HCT116 (cell line): ENCODE data around the gene RAB4A. TPM values are rescaled to one million over a fixed set of nuclear protein-coding genes. Genes with fewer than 3 reads are reported as not detected.

Experiments used
- ATAC-seq: fragments of 200-7000 bp; cut with Tn5 transposase; 2 replicates; pipeline ENCODE4 v1.9.1; 2020; ENCODE audit warnings: mild to moderate bottlenecking, moderate library complexity
- BruUV-seq: library from RNA; stranded (reverse); fragments of 400-500 nt; replicated peaks from 2 replicates; lab custom pipeline; 2021; lab: Mats Ljungman, UMichigan
- CTCF ChIA-PET: fragments of 300-600 bp; sonication (Branson Sonifier 250); formaldehyde crosslinking; loops from one replicate; lab custom pipeline; 2021; ENCODE audit warnings: antibody characterized with exemption; lab: Charles Lee
- POLR2A ChIA-PET: fragments of 300-600, 350-600 bp; sonication (Branson Sonifier 250); formaldehyde crosslinking; loops from one replicate; lab custom pipeline; 2021; ENCODE audit warnings: antibody characterized with exemption; lab: Charles Lee
- RAD21 ChIA-PET, 2 experiments: fragments of 300-600 bp; sonication (Branson Sonifier 250); formaldehyde crosslinking; loops; one replicate each; lab custom pipeline; 2023; ENCODE audit warnings: low total read pairs in 2 of 2; ENCODE audit not compliant: uncharacterized antibody in 2 of 2, unreplicated experiment in 2 of 2, low non-redundant PET in 1 of 2; lab: Charles Lee
- DNase-seq: peaks from one replicate; pipeline ENCODE4 v3.0.0-alpha.2; 2010; ENCODE audit warnings: low read depth, low spot score
- H2AFZ ChIP-seq: fragments of 200-600 bp; shearing (Covaris generic), sonication (generic); 2 replicates; pipeline ENCODE4 v1.6.1; 2017; ENCODE audit warnings: low read depth, mixed run types, mixed read lengths, antibody characterized with exemption, low read length; ENCODE audit not compliant: poor library complexity, severe bottlenecking
- H3K27ac ChIP-seq: 2 replicates; pipeline ENCODE4 v1.5.1; 2012; ENCODE audit warnings: low read depth, low read length
- H3K27me3 ChIP-seq: fragments of 200-600 bp; sonication (generic); 2 replicates; pipeline ENCODE4 v1.6.1; 2016; ENCODE audit warnings: mixed run types, low read length, mixed read lengths; ENCODE audit not compliant: insufficient read depth
- H3K36me3 ChIP-seq, 2 experiments: fragments of 200-500 bp in 1 of 2; fragments of 200-600 bp in 1 of 2; sonication (Bioruptor generic) in 1 of 2; sonication (generic) in 1 of 2; 2 replicates each; pipeline versions ENCODE4 v1.5.1 to v1.6.1; 2014 to 2016; ENCODE audit warnings: low read length in 2 of 2, inconsistent platforms in 1 of 2, mixed read lengths in 1 of 2, mixed run types in 1 of 2; ENCODE audit not compliant: insufficient read depth in 2 of 2, control insufficient read depth in 1 of 2
- H3K4me1 ChIP-seq, 2 experiments: fragments of 200-600 bp in 1 of 2; sonication (generic) in 1 of 2; 2 replicates each; pipeline versions ENCODE4 v1.5.1 to v1.6.1; 2012 to 2017; ENCODE audit warnings: low read length in 2 of 2, inconsistent platforms in 1 of 2, mild to moderate bottlenecking in 1 of 2, mixed read lengths in 1 of 2, mixed run types in 1 of 2, moderate library complexity in 1 of 2; ENCODE audit not compliant: insufficient read depth in 2 of 2, control insufficient read depth in 1 of 2
- H3K4me2 ChIP-seq: fragments of 200-600 bp; sonication (generic); 2 replicates; pipeline ENCODE4 v1.6.1; 2017; ENCODE audit warnings: mixed run types, low read length, mixed read lengths
- H3K4me3 ChIP-seq, 2 experiments: fragments of 200-600 bp in 1 of 2; sonication (generic) in 1 of 2; replicated peaks in 1 of 2; 2 replicates each; pipeline ENCODE4 v1.5.1; 2011 to 2016; ENCODE audit warnings: low read length in 2 of 2, control low read depth in 1 of 2, low read depth in 1 of 2, mild to moderate bottlenecking in 1 of 2, mixed read lengths in 1 of 2, mixed run types in 1 of 2
- H3K79me2 ChIP-seq: fragments of 200-600 bp; sonication (generic); 2 replicates; pipeline ENCODE4 v1.6.1; 2017; ENCODE audit warnings: mild to moderate bottlenecking, mixed run types, low read length, moderate library complexity, mixed read lengths; ENCODE audit not compliant: insufficient read depth
- H3K9ac ChIP-seq: fragments of 200-600 bp; sonication (generic); 2 replicates; pipeline ENCODE4 v1.6.1; 2016; ENCODE audit warnings: low read length, mixed read lengths
- H3K9me2 ChIP-seq: fragments of 200-600 bp; sonication (generic), shearing (Covaris generic); 2 replicates; pipeline ENCODE4 v1.6.1; 2017; ENCODE audit warnings: mixed run types, mild to moderate bottlenecking, moderate library complexity; ENCODE audit not compliant: insufficient read depth
- H3K9me3 ChIP-seq, 2 experiments: fragments of 200-500 bp in 1 of 2; fragments of 200-600 bp in 1 of 2; sonication (Bioruptor generic) in 1 of 2; sonication (generic) in 1 of 2; 2 replicates each; pipeline ENCODE4 v1.6.1; 2014 to 2017; ENCODE audit warnings: low read length in 2 of 2, mixed read lengths in 2 of 2, inconsistent platforms in 1 of 2, low read depth in 1 of 2, mild to moderate bottlenecking in 1 of 2, mixed run types in 1 of 2, moderate library complexity in 1 of 2; ENCODE audit not compliant: control insufficient read depth in 1 of 2, insufficient read depth in 1 of 2
- H4K20me1 ChIP-seq: fragments of 200-600 bp; sonication (generic), shearing (Covaris generic); 2 replicates; pipeline ENCODE4 v1.6.1; 2017; ENCODE audit warnings: mixed run types, mild to moderate bottlenecking, moderate library complexity; ENCODE audit not compliant: insufficient read depth
- ATF3 ChIP-seq: IDR thresholded peaks from 2 replicates; pipeline ENCODE4 v1.6.1; 2012
- CBX3 ChIP-seq: IDR thresholded peaks from 2 replicates; pipeline ENCODE4 v1.6.1; 2012; ENCODE audit warnings: low read depth
- EZH2phosphoT487 ChIP-seq: fragments of 200-600 bp; IDR thresholded peaks from 2 replicates; pipeline ENCODE4 v1.6.1; 2018; ENCODE audit warnings: antibody characterized with exemption, borderline replicate concordance
- FOSL1 ChIP-seq: IDR thresholded peaks from 2 replicates; pipeline ENCODE4 v1.6.1; 2012; ENCODE audit warnings: low read depth
- JUND ChIP-seq: IDR thresholded peaks from 2 replicates; pipeline ENCODE4 v1.6.1; 2012
- MAX ChIP-seq: IDR thresholded peaks from 2 replicates; pipeline ENCODE4 v1.6.1; 2012
- RAD21 ChIP-seq: IDR thresholded peaks from 2 replicates; pipeline ENCODE4 v1.6.1; 2012; ENCODE audit warnings: low read depth, mild to moderate bottlenecking
- SP1 ChIP-seq: IDR thresholded peaks from 2 replicates; pipeline ENCODE4 v1.6.1; 2012; ENCODE audit warnings: low read depth
- SRF ChIP-seq: IDR thresholded peaks from 2 replicates; pipeline ENCODE4 v1.6.1; 2012; ENCODE audit warnings: low read depth
- YY1 ChIP-seq: IDR thresholded peaks from 2 replicates; pipeline ENCODE4 v1.6.1; 2011; ENCODE audit warnings: low read length, low read depth, moderate library complexity, mild to moderate bottlenecking; ENCODE audit not compliant: insufficient replicate concordance; ENCODE audit errors: extremely low read depth
- ZBTB33 ChIP-seq: IDR thresholded peaks from 2 replicates; pipeline ENCODE4 v1.6.1; 2011; ENCODE audit warnings: mild to moderate bottlenecking, low read length, moderate library complexity; ENCODE audit not compliant: insufficient replicate concordance; ENCODE audit errors: extremely low read depth
- ZFX ChIP-seq: fragments of 450-650 bp; IDR thresholded peaks from 2 replicates; pipeline ENCODE4 v1.6.1; 2017
- ZNF274 ChIP-seq: fragments of 200-500 bp; sonication (Bioruptor generic); IDR thresholded peaks from 2 replicates; pipeline ENCODE4 v1.6.1; 2014; ENCODE audit warnings: mild to moderate bottlenecking, low read depth, low read length, inconsistent platforms
- intact Hi-C: fragments of 100-400 bp; cut with micrococcal nuclease; formaldehyde crosslinking; loops from 2 replicates; pipeline ENCODE4 v1.10.0; 2022
- total RNA-seq: library from RNA; stranded (reverse); gene quantifications from one replicate; pipeline ENCODE4 v1.2.1, GENCODE V29; 2021; ENCODE audit not compliant: unreplicated experiment

RAB4A gene
- total RNA-seq, 1 experiment from 2014 or later: 101 TPM

GRCh38 chr1:229319487-229319886 is 48.6 kb downstream of the RAB4A start:
- BruUV-seq: no TSS peak
- RAD21 ChIA-PET: no interaction called here
- POLR2A ChIA-PET: no interaction called here
- TF ChIP-seq FOSL1 (no peak), MAX (no peak), YY1 (no peak), SRF (no peak), SP1 (no peak)
- ATAC-seq (no peak), DNase-seq (no peak)
- Histone ChIP-seq H4K20me1 (no peaks in the 10 kb centered on the region), H3K4me1 (no peaks in the 10 kb centered on the region), H3K36me3 (peaks cover 3 to 12% of the 10 kb centered on the region in 2 experiments; a peak in 2 of 4 replicates), H3K4me3 (no peak overlapping the region), H3K9me3 (no peaks in the 10 kb centered on the region), H3K27ac (no peak overlapping the region), H3K79me2 (no peaks in the 10 kb centered on the region), H3K27me3 (no peaks in the 10 kb centered on the region), H2AFZ (no peak overlapping the region), H3K9me2 (no peaks in the 10 kb centered on the region), H3K9ac (no peak overlapping the region), H3K4me2 (no peak overlapping the region)
- CTCF ChIA-PET: no interaction called here
- intact Hi-C loops: no loop called here

- no peaks in the 10 kb centered on the region for H4K20me1 ChIP-seq
- H3K79me2 ChIP-seq: no peaks in the 10 kb centered on the region
- H3K9me3 ChIP-seq: no peaks in the 10 kb centered on the region
- DNase-seq (no peak), ATAC-seq (no peak)
- TF ChIP-seq ATF3 (no peak), ZBTB33 (no peak), ZFX (no peak), ZNF274 (no peak), RAD21 (no peak), EZH2phosphoT487 (no peak), CBX3 (no peak), JUND (no peak), FOSL1 (no peak)
- no peak overlapping the region for H3K4me2 ChIP-seq
- H3K9ac ChIP-seq: no peak overlapping the region
- CTCF ChIA-PET: no interaction called here
- no peaks in the 10 kb centered on the region for H3K9me2 ChIP-seq
- H3K4me1 ChIP-seq: no peaks in the 10 kb centered on the region
- H3K27me3 ChIP-seq: no peaks in the 10 kb centered on the region
- H3K36me3 ChIP-seq: peaks cover 9 to 17% of the 10 kb centered on the region in 2 experiments; a peak in 2 of 4 replicates
- no peak overlapping the region for H3K4me3 ChIP-seq
- H3K27ac ChIP-seq: no peak overlapping the region
- intact Hi-C loops: no loop called here
- BruUV-seq: no TSS peak
- POLR2A ChIA-PET: no interaction called here
- RAD21 ChIA-PET: no interaction called here
- no peak overlapping the region for H2AFZ ChIP-seq
These were observed 52.3 kb downstream of the RAB4A start for GRCh38 chr1:229323201-229323600.
